ENCODE measurements around the gene ANKFN1.

The ANKFN1 gene, protein sequence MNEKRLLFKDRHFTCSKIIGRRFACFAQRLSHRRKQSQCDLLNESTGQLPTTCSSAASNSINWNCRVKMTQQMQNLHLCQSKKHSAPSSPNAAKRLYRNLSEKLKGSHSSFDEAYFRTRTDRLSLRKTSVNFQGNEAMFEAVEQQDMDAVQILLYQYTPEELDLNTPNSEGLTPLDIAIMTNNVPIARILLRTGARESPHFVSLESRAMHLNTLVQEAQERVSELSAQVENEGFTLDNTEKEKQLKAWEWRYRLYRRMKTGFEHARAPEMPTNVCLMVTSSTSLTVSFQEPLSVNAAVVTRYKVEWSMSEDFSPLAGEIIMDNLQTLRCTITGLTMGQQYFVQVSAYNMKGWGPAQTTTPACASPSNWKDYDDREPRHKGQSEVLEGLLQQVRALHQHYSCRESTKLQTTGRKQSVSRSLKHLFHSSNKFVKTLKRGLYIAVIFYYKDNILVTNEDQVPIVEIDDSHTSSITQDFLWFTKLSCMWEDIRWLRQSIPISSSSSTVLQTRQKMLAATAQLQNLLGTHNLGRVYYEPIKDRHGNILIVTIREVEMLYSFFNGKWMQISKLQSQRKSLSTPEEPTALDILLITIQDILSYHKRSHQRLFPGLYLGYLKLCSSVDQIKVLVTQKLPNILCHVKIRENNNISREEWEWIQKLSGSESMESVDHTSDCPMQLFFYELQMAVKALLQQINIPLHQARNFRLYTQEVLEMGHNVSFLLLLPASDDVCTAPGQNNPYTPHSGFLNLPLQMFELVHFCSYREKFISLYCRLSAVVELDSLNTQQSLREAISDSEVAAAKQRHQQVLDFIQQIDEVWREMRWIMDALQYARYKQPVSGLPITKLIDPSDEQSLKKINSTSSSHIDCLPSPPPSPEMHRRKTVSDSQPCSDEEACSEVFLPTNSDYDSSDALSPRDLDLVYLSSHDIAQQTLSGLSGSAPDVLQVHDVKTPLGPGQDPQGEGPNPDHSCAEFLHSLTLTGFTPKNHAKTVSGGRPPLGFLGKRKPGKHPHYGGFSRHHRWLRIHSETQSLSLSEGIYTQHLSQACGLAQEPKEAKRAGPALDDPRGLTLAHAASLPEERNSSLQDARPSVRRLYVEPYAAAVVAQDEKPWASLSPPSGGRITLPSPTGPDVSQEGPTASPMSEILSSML
- 0 to 0.49 (median 0.06) reads per million in 18 experiments for total RNA-seq

DNA sequence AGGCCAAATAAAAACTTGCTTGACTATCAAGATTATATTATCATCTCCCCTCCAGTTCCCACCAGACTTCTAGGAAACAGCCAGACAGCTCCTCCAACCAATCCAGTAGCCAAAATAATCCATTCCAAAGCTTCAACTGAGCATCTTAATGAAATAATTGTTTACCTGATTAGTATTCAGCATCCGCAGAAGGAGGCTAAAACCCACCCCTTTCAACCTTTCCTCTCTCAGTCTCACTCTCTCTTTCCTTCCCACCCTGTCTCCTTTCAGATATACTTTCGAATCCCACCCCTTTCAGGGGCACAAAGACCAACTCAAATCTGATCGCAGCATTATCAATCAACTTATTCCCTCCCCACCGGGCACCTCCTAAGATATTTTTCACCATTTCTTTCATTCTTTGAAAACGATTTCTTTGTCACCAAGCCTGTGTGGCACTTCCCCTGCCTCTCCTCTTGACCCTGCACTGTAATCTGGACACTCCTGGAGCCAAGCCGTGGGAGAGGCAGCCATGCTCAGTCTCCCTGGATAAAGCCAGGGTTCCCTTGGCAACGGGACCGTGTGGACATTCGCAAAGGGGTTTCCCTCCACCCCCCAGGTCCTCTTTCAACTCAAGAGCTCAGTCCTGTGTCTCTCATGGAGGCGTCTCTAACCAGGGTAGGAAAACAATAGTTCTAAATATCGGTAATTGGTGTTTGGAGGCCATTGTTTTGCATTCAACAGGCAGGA is at the start of gene ANKFN1:
ANKFN1 (plus strand) TSS at position 602 of the 729 bp plus-strand sequence. CDS start 59,193 bp downstream, outside the sequence.
- no peak for DNase-seq

DNA sequence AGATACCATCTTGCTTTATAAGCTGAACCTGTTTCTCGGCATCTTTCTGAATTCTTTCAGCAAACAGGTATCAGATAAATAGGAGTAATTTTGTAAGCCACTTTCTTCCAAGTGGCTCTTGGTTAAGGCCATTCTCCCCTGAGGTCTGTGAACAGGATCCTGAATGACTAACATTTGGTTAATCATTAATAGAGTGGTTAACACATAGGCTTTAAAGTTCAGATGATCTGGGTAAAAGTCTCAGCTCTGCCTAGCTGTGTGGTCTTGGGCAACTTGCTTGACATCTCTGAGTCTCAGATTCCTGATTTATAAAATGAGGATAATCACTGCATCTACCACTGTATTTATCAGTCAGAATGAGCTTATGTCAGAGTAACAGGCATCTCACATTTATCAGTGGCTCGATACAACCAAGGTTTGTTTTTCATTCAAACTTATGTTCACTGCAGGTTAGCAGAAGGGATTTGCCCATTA is 44.4 kb upstream of the ANKFN1 start:
- DNase-seq = no peak

DNA sequence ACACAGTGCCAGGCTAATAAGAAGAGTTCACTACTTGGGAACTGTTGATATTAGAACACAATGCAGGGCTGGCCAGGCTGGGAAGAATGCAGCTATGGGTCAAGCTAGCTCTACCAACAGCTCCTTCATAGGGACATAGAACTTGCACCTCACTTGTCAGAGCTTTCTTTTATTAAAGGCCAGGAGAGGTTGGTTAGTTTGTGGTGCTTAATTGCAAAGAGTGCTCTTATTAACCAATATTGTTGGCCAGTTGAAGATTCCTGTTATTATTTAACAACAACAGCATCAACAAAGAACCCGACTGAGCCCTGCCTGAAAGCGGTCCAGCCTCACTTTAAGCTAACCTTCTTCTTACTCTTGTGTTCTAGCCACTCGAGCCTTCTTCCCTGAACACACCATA is 43.4 kb upstream of the ANKFN1 start:
- no peak for DNase-seq

DNA sequence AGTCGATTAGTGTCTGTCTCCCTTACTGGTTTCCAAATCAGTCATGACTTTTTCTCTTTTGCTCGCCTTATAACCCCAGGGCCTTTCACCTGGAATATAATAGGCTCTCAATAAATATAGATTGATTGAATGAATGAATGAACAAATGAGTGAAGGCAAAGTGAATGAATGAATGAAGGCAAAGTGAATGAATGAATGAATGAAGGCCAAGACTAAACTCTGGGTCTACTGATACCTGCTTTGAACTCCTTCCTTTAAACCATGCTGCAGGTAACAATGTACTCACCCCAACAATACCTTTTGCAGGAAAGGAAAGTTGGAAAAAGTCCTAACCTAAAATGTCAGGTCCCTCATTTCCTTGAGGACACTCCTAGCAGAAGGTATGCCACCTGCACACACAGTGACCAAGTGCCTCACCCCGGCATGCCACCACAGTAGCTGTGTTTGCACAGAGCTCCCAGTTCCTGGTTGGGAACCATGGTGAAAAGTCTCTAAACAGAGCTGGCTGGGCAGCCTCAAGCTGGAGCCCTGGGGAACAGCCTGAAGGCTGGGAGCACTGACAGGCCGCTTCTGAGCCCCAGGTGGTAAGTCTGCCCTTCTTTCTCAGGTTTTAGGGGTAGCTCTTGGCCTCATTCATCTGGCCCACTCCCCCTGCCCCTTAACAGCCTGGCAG is 42.7 kb upstream of the ANKFN1 start:
- no peak for DNase-seq

DNA sequence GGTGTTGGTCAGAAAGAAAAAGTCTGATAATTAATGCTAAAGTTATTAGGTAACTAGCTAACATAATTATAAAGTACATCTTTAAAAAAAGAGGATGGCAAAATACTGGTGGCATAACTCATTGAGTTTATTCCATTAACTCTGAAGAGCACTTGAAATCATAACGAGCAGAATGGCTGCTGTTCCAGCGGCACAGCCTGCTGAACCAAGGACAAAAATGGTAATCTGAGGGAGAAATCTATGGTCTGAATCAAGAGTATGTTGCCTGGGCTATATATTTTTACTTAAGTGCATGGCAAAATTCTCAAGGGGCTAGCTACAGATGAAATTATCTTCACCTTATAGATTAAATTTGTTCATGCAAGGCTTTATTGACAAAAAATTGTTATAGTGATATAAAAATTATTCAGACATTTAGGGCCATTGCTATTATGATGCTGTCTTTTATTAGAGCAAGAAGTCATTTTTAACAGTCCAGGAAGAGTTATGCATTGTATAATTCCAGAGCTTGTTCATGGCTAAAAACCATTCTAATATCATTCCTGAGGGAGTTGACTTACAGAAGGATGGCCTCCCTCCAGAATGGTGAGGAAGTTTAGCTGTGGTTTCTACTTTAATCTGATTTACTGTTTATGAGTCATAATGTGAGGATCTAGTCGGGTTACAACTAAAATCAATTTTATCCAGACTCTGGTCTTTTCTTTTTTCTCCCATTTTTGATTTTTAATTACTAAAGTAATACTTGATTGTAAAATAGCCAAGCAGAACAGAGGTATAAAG is 41.4 kb upstream of the ANKFN1 start:
- DNase-seq = no peak

DNA sequence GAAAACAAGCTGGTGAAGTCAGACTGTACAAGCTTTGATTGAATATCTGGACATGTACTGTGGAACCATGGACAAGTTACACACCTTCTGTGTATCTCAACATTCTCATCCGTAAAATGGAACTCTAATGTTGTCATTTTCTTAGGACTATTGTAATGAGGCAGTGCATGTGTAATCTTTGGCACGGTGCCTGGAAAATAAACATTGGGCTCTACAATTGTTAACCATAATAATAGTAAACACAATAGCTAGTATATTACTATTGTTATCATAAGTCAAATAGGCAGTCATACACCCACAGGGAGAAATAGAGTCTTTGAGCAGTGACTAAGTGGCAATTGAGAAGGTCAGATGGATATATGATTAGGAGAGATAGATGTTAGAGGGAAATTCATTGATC is 39.8 kb upstream of the ANKFN1 start:
- DNase-seq = no peak

DNA sequence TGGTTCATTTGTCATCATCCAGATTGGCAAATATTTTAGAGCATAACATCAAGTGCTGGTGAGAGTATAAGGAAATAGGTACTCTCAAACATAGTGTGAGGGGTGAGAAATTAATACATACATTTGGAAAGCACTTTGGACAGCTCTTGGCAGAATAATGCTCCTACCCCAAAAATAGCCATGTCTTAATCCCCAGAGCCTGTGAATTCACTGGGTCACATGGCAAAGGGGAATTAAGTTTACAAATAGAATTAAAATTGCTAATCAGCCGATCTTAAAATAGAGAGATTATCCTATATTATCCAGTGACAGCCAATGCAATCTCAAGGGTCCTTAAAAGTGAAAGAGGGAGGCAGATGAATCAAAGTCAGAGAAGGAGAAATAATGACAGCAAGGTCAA is 38.8 kb upstream of the ANKFN1 start:
- DNase-seq = no peak

DNA sequence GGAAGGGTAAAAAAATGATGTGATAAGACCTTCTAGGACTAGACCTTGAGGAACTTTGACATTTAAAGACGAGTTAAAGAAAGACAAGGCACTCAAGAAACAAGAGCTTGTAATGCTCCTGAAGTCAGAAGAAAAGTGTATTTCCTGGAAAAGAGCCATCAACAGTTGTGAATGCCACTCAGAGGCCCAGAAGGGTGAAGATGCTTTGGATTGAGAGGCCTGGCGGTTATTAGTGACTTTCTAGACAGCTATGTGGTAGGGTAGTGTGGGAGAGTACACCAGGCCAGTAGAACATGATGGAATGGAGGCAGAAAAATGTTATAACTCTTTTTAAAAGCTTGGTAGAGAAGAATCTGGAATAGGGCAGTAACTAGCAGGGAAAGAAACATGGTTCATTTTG is 34.1 kb upstream of the ANKFN1 start:
- DNase-seq = no peak

DNA sequence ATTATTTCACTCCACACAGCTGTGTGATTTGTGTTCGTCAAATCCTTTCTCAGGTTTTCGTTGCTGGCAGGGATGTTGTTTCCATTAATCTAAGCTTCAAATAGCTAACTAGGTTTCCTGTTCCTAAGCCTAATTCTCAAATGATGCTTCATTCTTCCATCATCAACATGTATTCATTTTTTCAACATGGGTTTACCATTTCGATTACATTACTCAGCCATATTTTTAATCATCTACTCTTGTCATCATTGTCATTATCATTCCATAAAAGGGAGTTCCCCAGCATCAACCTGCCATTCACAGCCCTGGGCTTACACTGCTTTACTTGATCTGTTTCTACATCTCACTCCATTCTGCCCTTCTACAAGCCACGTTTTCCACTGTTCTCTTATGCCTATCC is 33.3 kb upstream of the ANKFN1 start:
- DNase-seq = no peak

DNA sequence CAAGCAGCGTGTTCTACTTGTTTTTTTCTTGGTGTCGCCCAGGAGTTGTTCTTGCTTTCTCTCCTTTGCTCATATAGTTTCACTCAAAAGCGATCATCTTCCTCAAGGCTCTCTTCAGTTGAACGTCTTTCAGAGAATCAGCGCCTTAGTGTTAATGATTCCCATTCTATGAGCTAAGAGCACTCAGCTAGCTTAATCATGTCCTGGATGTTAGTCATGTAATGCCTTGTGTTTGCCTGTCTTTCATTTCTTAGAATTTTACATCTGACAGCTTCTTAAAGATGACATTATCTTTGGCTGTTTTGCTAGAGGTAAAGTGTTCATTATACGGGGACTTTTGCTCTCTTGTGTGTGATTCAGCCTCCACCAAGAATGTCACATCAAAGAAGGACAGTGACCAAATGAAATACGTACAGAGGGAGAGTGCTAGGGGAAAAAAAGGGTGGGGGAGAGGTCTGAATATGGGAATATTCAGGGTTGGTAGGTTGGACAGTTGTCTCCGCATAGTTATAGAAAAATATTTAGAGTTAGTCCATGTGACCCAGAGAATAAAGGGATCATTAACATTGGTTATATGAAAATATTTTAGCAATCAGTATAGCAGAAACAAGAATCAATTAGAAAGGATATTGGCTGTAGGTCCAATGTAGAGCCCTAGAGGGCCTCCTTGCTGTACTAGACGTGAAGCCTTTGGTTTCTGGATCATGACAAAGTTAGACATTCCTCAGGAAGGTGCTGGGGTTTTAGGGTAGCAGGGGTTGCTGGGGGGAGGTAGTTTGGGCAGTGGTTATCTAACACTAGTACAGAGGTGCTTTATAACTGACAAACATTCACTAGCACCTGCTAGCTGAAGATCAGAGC is 31.9 kb upstream of the ANKFN1 start:
- DNase-seq = no peak

DNA sequence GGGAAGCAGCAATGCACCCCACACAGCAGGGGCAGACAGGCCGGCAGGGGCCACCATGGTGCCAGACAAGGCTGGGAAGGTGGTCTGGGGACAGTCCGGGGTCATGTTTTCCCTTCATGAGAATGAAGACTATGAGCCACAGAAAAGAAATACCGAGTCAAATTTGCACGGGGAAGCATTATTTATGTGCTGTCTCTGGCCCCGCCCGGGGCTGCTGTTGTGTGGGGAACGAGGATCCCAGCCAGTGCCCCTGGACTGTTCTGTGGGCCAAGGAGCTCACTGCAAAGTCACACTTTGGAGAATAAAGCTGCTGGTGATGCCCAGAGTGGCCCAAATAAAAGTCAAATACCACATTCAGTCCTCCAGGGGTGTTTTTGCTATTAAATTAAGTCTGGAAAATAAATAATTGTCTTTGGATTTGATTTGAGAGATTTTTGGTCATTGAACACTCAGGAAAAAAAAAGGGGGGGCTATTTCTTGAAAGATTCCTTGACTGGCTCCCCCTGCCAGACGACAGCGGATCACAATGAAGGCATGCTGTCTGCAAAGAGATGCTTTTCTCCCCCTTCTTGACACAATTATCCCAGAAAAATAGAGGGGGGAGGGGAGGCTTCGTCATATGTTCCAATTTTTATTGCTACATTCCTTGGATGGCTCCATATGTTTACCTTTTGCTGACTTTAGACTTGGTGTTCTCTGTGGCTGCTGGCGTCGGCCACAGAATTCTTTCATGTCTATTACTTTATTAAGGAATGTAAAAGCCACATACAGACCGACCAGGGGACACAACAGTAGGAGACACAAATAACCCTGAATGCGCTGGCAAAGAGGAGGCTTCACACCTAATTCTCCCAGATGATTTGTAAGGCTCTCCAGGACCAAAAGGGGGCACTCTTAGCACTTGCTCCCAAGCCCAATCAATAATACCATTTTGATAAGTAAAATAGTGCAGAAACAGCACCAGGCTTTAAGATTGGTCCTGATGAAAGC is 27.1 kb upstream of the ANKFN1 start:
- DNase-seq = peak; percentile 20 to 48

DNA sequence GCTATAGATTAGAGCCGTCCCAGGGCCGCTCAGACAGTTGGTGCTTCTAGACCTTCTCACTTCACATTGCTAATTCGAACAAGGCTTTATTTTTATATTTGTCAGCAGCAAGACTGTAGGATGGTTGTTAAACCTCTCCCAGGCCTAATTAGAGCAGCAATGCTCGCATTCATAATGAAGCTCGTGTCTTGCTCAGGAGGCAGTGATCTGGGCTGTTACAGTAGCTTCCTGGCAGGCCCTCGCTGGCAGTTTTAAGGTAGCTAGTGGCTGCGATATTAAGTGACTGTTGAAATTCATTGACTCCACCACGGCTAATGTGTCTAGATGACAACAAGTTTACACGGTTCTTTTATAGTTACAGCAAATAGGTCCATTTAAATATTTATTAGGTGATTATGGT is 23.2 kb upstream of the ANKFN1 start:
- DNase-seq = no peak

DNA sequence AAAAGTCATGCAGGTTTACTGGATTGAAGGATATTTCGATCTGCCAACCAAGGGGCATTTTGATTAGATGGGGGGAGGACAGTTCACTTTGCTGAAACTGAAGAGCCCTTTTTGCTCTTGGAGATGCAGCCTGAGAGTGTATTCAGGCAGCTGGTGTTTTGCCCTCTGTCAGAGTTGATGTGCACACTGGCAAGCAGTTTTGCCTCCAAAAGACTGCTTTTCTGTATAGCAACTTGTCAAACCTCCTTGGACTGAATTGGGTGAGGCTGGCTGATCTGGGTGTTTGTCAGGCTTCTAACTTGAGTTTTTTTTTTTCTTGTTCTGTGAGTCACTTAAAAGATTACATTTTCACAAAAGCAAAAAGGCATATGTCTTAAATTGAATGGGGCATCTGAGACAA is 22.6 kb upstream of the ANKFN1 start:
- DNase-seq = no peak

DNA sequence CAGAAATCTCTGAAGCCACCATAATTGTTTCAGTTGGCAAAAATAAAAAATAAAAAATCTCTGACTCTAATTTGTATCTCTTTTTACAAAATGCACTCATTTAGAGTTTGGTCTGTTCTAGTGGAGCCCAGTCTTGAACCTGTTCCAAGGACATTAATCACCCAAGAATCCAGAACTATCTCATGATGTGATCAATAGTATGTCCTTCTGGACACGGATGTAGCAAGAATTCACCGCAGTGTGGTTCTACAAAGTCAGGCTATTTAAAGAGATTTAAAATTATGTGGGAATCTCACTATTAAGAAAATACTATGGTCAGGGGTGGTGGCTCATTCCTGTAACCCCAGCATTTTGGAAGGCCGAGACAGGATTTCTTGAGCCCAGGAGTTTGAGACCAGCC is 21.8 kb upstream of the ANKFN1 start:
- no peak for DNase-seq

DNA sequence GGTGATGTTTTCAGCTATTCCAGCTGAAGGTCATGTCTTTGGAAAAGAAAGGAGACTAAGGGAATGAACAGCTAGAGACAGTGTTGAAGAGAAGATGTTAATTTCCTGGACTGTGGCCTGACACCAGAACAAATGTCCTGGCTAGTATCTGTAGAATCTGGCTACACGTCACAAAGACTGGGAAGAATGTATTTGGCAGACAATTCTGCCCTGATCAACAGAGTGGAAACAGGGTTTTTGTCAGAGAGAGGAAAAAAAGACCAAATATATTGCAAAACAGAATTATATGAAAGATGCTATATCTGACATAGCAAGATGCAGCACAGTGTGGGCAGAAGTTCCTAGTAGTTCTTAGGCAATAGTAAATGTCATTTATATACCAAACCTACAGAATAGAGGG is 17.0 kb upstream of the ANKFN1 start:
- DNase-seq = peak; percentile 14 to 42

DNA sequence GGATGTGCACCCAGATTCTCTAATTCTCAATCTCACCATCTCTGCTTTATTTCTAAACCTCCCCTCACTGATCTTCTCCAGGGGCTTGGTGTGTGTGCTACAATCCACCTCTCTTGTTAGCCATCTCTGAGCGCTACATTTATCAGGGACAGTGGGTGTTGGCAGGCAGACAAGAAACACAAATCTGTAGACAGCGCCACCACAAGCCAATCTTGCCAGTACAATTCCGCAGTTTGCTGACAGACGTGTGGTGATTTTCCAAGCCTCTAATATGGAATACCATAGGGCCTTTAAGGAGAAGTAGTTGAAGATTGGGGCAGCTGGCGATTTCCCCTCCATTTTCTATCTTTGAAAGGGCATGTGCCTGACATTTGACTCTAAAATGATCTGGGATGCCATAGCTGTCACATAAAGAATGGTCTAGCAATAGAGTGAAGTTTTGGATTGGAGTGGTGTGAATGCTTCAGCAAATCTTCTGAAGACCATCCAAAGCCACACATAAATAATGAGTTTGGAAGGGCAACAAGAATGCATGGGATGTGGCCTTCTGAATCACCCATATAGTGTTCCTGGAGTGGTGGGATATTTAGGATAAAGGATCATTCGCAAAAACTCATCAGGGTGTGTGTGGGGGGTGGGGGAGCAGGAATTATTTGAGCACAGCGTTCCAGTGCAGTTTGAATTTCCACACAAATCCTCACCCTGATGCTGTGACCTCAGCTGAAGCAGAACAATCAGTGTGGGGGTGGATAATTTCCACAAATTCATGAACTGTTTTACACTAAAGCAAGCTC is 12.0 kb upstream of the ANKFN1 start:
- no peak for DNase-seq

DNA sequence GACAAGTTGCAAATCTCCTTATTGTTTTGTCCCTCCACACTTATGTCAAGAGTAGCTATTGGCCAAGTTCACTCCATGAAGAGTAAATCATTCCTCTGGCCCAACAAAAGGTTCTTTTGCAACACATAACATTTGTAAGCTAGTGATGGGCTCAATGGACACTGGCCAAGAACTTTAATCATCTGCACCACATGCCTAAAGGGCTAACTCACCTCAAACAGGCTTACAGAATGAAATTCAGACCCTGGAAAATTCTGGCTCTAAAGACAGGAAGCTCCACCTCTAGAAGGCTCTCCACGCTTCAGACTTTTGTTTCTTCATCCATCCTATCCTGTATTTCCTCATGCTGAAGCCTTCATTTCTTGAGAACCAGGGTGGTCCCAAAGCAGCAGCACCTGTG is 10.9 kb upstream of the ANKFN1 start:
- DNase-seq = no peak

DNA sequence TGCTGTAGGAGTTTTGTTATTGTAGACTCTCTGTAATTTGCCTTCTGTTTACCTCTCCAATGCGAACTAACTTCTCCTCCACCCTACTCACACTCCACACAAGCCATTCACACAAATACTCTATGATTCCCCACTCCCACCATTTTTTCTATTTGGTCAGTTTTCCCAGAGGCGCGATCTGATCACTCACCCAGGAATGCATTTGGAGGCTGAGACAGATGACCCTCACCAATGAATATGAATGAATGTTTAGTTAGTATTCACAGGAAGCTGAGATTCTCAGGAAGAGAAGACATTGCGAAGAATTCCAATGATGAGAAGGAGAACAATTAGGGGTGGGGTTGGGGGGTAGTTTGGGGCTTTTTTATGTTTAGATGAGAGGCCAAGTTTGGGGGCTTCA is 10.5 kb upstream of the ANKFN1 start:
- no peak for DNase-seq

Data from inflammatory macrophage (primary cell).